Neuronal stem cell (in vitro differentiated cells): ENCODE results near the gene NAIP.
"Not testable (repeated sequence)": the region's sequence is repeated elsewhere in the genome, so short reads cannot be mapped to it uniquely, and the experiment has no call there.

Experiments used
- DNase-seq: peaks from one replicate; pipeline ENCODE4 v3.0.0-alpha.2; 2013; ENCODE audit warnings: low spot score
- H2AFZ ChIP-seq: one replicate; pipeline ENCODE4 v1.6.1; 2013; ENCODE audit warnings: mild to moderate bottlenecking, low read length, inconsistent platforms
- H2AK5ac ChIP-seq: 2 replicates; pipeline ENCODE4 v1.6.1; 2013; ENCODE audit warnings: low read depth, mild to moderate bottlenecking, inconsistent platforms, low read length, moderate library complexity, mixed read lengths
- H2BK120ac ChIP-seq: 2 replicates; pipeline ENCODE4 v1.6.1; 2013; ENCODE audit warnings: low read depth, mild to moderate bottlenecking, inconsistent platforms, low read length, moderate library complexity, mixed read lengths
- H2BK12ac ChIP-seq: one replicate; pipeline ENCODE4 v1.6.1; 2013; ENCODE audit warnings: low read length, inconsistent platforms
- H2BK15ac ChIP-seq: 2 replicates; pipeline ENCODE4 v1.6.1; 2013; ENCODE audit warnings: mild to moderate bottlenecking, low read length, inconsistent platforms, mixed read lengths
- H2BK5ac ChIP-seq: one replicate; pipeline ENCODE4 v1.6.1; 2013; ENCODE audit warnings: inconsistent platforms, mild to moderate bottlenecking, low read length, moderate library complexity
- H3K14ac ChIP-seq: one replicate; pipeline ENCODE4 v1.6.1; 2013; ENCODE audit warnings: low read length, inconsistent platforms
- H3K18ac ChIP-seq: 2 replicates; pipeline ENCODE4 v1.6.1; 2013; ENCODE audit warnings: low read length, inconsistent platforms
- H3K23ac ChIP-seq: 2 replicates; pipeline ENCODE4 v1.6.1; 2013; ENCODE audit warnings: low read depth, mild to moderate bottlenecking, mixed read lengths, low read length, inconsistent platforms; ENCODE audit not compliant: poor library complexity
- H3K27ac ChIP-seq: replicated peaks from 3 replicates; pipeline ENCODE4 v1.5.1; 2013; ENCODE audit warnings: low read length, inconsistent platforms
- H3K27me3 ChIP-seq, 3 experiments: 2 replicates each; pipeline ENCODE4 v1.6.1; 2013; ENCODE audit warnings: low read length in 3 of 3, mild to moderate bottlenecking in 2 of 3, inconsistent platforms in 1 of 3, low read depth in 1 of 3, mixed read lengths in 1 of 3, moderate library complexity in 1 of 3; ENCODE audit not compliant: control insufficient read depth in 3 of 3, insufficient read depth in 3 of 3
- H3K36me3 ChIP-seq, 2 donors: replicated peaks in 1 of 2; 2 replicates each; pipeline ENCODE4 v1.6.1; 2013; ENCODE audit warnings: low read length in 2 of 2; ENCODE audit not compliant: control insufficient read depth in 2 of 2, insufficient read depth in 2 of 2
- H3K4ac ChIP-seq: 2 replicates; pipeline ENCODE4 v1.6.1; 2013; ENCODE audit warnings: inconsistent platforms, mild to moderate bottlenecking, low read length, moderate library complexity
- H3K4me1 ChIP-seq, 2 donors: 1 replicate in 1 of 2; 2 replicates in 1 of 2; pipeline ENCODE4 v1.6.1; 2013; ENCODE audit warnings: low read length in 2 of 2, low read depth in 1 of 2; ENCODE audit not compliant: control insufficient read depth in 2 of 2, insufficient read depth in 1 of 2
- H3K4me2 ChIP-seq: one replicate; pipeline ENCODE4 v1.6.1; 2013; ENCODE audit warnings: mild to moderate bottlenecking, low read length, inconsistent platforms; ENCODE audit not compliant: insufficient read depth, poor library complexity, severe bottlenecking
- H3K4me3 ChIP-seq, 2 donors: 2 replicates each; pipeline ENCODE4 v1.5.1; 2013; ENCODE audit warnings: low read length in 2 of 2, mild to moderate bottlenecking in 2 of 2, inconsistent platforms in 1 of 2, moderate library complexity in 1 of 2
- H3K79me1 ChIP-seq: one replicate; pipeline ENCODE4 v1.6.1; 2013; ENCODE audit warnings: low read depth, mild to moderate bottlenecking, inconsistent platforms, low read length, moderate library complexity
- H3K9ac ChIP-seq: one replicate; pipeline ENCODE4 v1.6.1; 2013; ENCODE audit warnings: mild to moderate bottlenecking, low read depth, low read length, inconsistent platforms; ENCODE audit not compliant: poor library complexity
- H3K9me3 ChIP-seq, 2 donors: replicated peaks in 1 of 2; 2 replicates each; pipeline versions ENCODE3 to v1.6.1; 2013; ENCODE audit warnings: low read length in 2 of 2, mild to moderate bottlenecking in 2 of 2, inconsistent platforms in 1 of 2, low read depth in 1 of 2, mixed read lengths in 1 of 2, moderate library complexity in 1 of 2; ENCODE audit not compliant: control insufficient read depth in 2 of 2, insufficient read depth in 1 of 2
- H4K8ac ChIP-seq: one replicate; pipeline ENCODE4 v1.6.1; 2013; ENCODE audit warnings: low read depth, mild to moderate bottlenecking, inconsistent platforms, low read length, moderate library complexity
- H4K91ac ChIP-seq: one replicate; pipeline ENCODE4 v1.6.1; 2013; ENCODE audit warnings: low read length, low read depth, mild to moderate bottlenecking, inconsistent platforms; ENCODE audit not compliant: poor library complexity
- WGBS, 2 donors: extraction: QIAGEN DNeasy Blood & Tissue Kit; methylation state at CpG; one replicate each; pipeline ENCODE4 v1.1.7; 2013; ENCODE audit warnings: missing lambda C conversion rate in 2 of 2, mixed read lengths in 1 of 2; ENCODE audit not compliant: insufficient read length in 2 of 2, insufficient replicate concordance in 1 of 2; ENCODE audit errors: extremely low coverage in 2 of 2; 5-methylcytosine and 5-hydroxymethylcytosine counted together

Gene NAIP

DNA sequence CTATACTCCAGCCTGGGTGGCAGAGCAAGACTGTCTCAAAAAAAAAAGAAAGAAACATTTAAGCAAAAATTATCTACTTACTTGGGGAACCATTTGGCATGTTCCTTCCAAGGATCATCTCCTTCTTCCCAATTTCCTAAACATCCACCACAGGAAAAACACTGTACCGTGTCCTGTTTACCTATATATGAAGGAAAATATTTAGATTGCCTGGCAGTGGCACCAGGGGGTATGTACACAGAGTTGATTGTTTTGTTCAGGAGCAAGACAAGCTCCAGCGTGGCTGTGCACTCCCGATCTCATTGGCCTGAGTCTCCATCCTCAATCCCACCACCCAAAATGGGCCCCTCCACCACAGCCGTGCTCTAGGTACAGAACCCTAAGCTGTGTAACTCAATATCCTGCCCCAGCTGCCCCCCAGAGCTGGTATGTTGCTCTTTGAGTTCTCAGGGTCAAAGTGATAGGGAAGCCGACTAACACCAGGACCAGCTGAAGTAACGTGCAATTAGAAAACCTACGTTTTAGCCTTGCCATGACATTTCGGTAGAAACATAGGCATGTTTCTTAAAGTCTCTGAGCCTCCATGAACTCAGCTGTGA lies 13.8 kb downstream of the NAIP start:
- Histone ChIP-seq H3K27ac (no peak overlapping the region), H3K4me3 (peak overlapping the region in 1 of 2 donors; percentile 26), H3K9ac (no peak overlapping the region), H3K36me3 (no peaks in the 10 kb centered on the region), H2BK12ac (no peak overlapping the region), H2BK15ac (no peak overlapping the region), H2BK120ac (no peak overlapping the region), H4K8ac (no peak overlapping the region), H3K14ac (no peak overlapping the region), H4K91ac (no peak overlapping the region), H3K4ac (no peak overlapping the region), H2BK5ac (no peak overlapping the region), H3K79me1 (no peaks in the 10 kb centered on the region), H3K4me2 (no peak overlapping the region), H2AFZ (no peak overlapping the region), H3K18ac (no peak overlapping the region), H3K27me3 (no peaks in the 10 kb centered on the region), H2AK5ac (no peak overlapping the region), H3K4me1 (no peaks in the 10 kb centered on the region), H3K23ac (no peak overlapping the region), H3K9me3 (no peaks in the 10 kb centered on the region)
- no CpG with 5 or more reads among the region's 8 CpGs for WGBS, 2 donors
- DNase-seq: no peak

DNA sequence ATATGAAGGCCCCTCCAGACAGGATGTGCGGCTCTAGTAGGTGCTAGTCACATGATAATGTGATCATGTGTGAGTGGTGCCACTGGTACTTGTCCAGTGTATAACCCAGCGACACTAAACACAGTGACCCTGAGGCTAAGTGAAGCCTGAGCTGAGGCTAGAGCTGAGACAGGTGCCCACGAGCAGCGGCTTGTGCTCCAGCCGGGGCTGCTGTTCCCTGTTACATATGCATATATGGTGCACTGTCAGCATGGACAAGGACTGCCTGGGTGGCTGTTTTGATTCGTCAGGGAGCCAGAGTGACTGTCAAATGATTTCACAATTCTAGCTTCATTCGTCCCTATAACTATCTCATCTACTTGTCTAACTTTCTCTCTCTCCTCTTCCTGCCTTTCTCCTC lies 18.2 kb downstream of the NAIP start:
- not testable (repeated sequence) for H3K14ac ChIP-seq, H2BK15ac ChIP-seq, H2BK12ac ChIP-seq, H2AFZ ChIP-seq, H3K4ac ChIP-seq, H2BK5ac ChIP-seq, H3K4me3 ChIP-seq, H2BK120ac ChIP-seq, H2AK5ac ChIP-seq, H3K4me2 ChIP-seq, H4K91ac ChIP-seq, H3K27ac ChIP-seq, H4K8ac ChIP-seq, H3K27me3 ChIP-seq, H3K79me1 ChIP-seq, H3K23ac ChIP-seq, H3K18ac ChIP-seq, H3K4me1 ChIP-seq, H3K36me3 ChIP-seq, H3K9ac ChIP-seq, DNase-seq, H3K9me3 ChIP-seq
- no CpG with 5 or more reads among the region's 7 CpGs for WGBS, 2 donors

DNA sequence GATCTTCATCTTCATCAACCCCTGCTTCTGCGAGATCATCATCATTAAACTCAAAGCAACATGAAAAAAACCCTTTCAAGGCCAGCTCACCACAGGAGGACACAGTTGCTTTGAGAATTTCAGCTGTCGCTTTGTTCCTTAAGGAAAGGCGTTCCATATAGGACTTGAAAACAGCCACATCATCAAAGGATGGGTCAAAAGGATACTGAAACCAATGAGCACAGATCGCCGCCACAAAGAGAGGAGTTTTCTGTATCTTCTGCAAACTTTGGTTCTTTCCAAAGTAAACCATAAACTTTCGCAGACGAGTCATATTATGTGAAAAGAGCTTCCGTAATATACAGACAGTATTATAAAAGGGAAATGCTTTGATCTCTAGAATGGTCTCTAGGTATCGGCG lies 40.3 kb downstream of the NAIP start:
- H4K91ac ChIP-seq, H2BK120ac ChIP-seq, H3K9me3 ChIP-seq, DNase-seq, H3K4me3 ChIP-seq, H2AK5ac ChIP-seq, H3K18ac ChIP-seq, H4K8ac ChIP-seq, H3K23ac ChIP-seq, H3K79me1 ChIP-seq, H3K27me3 ChIP-seq, H3K9ac ChIP-seq, H3K36me3 ChIP-seq, H3K4ac ChIP-seq, H2BK5ac ChIP-seq, H2BK12ac ChIP-seq, H2AFZ ChIP-seq, H2BK15ac ChIP-seq, H3K4me1 ChIP-seq, H3K4me2 ChIP-seq, H3K14ac ChIP-seq, H3K27ac ChIP-seq: not testable (repeated sequence)
- WGBS, 2 donors: no CpG with 5 or more reads among the region's 10 CpGs

DNA sequence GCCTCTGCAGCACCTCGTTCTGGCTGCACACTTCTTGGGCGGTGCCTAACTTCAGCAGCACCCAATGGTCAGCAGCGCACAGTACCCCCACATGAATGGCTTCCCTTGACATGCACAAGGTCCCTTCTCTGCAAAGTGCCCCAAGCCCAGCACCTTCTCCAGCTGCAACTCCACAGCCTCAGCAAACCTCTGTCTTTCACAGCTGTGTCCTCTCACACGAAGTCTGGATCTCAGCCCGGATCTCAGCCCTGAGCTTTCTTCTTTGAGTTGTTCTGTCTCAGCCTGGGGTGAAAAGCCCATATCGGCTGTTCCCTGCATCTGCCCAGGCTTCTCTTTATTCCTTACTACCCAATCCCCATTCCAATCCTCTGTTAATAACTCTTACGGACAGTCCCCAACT lies 57.9 kb downstream of the NAIP start:
- H3K4me2 ChIP-seq, H2BK15ac ChIP-seq, H3K79me1 ChIP-seq, H3K9ac ChIP-seq, H2BK120ac ChIP-seq, H2AK5ac ChIP-seq, H4K8ac ChIP-seq, H2BK12ac ChIP-seq, DNase-seq, H4K91ac ChIP-seq, H3K9me3 ChIP-seq, H2AFZ ChIP-seq, H3K36me3 ChIP-seq, H3K27ac ChIP-seq, H2BK5ac ChIP-seq, H3K27me3 ChIP-seq, H3K14ac ChIP-seq, H3K4me1 ChIP-seq, H3K4me3 ChIP-seq, H3K4ac ChIP-seq, H3K18ac ChIP-seq, H3K23ac ChIP-seq: not testable (repeated sequence)
- no CpG with 5 or more reads among the region's 7 CpGs for WGBS, 2 donors
